ENCODE results near the gene CDCA5.

The CDCA5 gene

GRCh38 chr11:65110354-65110861 lies 26.6 kb upstream of the CDCA5 start:
- H3K36me3 ChIP-seq (ENCODE audit: control insufficient read depth, insufficient read depth, low read length, severe bottlenecking), result peaks cover 16% of the 10 kb centered on the region
- peaks cover 24% of the 10 kb centered on the region for H3K4me1 ChIP-seq (ENCODE audit: control insufficient read depth, insufficient read depth, low read length)
- H3K9ac ChIP-seq (ENCODE audit: low read length), result peak overlapping the region; percentile 57
- peak; percentile 93 for DNase-seq (ENCODE audit: low read depth)
- H3K9me3 ChIP-seq (ENCODE audit: control insufficient read depth, low read length), result no peaks in the 10 kb centered on the region
- H3K27me3 ChIP-seq (replicated peaks; ENCODE audit: control insufficient read depth, insufficient read depth, low read length), result no peaks in the 10 kb centered on the region
- H3K4me3 ChIP-seq (ENCODE audit: low read length), result peak overlapping the region; percentile 13

- Histone ChIP-seq H3K9ac (ENCODE audit: low read length) (no peak overlapping the region), H3K4me3 (ENCODE audit: low read length) (no peak overlapping the region), H3K9me3 (ENCODE audit: control insufficient read depth, low read length) (no peaks in the 10 kb centered on the region), H3K36me3 (ENCODE audit: control insufficient read depth, insufficient read depth, low read length, severe bottlenecking) (peaks cover 16% of the 10 kb centered on the region), H3K27me3 (replicated peaks; ENCODE audit: control insufficient read depth, insufficient read depth, low read length) (no peaks in the 10 kb centered on the region), H3K4me1 (ENCODE audit: control insufficient read depth, insufficient read depth, low read length) (peaks cover 29% of the 10 kb centered on the region)
- DNase-seq (ENCODE audit: low read depth), result no peak
Observed at GRCh38 chr11:65109231-65110198, 25.7 kb upstream of the CDCA5 start.

GRCh38 chr11:65108469-65109123 lies 24.8 kb upstream of the CDCA5 start:
- Histone ChIP-seq H3K4me1 (ENCODE audit: control insufficient read depth, insufficient read depth, low read length) (peaks cover 38% of the 10 kb centered on the region), H3K36me3 (ENCODE audit: control insufficient read depth, insufficient read depth, low read length, severe bottlenecking) (peaks cover 16% of the 10 kb centered on the region), H3K27me3 (replicated peaks; ENCODE audit: control insufficient read depth, insufficient read depth, low read length) (no peaks in the 10 kb centered on the region), H3K9ac (ENCODE audit: low read length) (no peak overlapping the region), H3K4me3 (ENCODE audit: low read length) (no peak overlapping the region), H3K9me3 (ENCODE audit: control insufficient read depth, low read length) (no peaks in the 10 kb centered on the region)
- no peak for DNase-seq (ENCODE audit: low read depth)

GRCh38 chr11:65107751-65108468 lies 24.1 kb upstream of the CDCA5 start:
- Histone ChIP-seq H3K9me3 (ENCODE audit: control insufficient read depth, low read length) (no peaks in the 10 kb centered on the region), H3K4me3 (ENCODE audit: low read length) (no peak overlapping the region), H3K27me3 (replicated peaks; ENCODE audit: control insufficient read depth, insufficient read depth, low read length) (no peaks in the 10 kb centered on the region), H3K4me1 (ENCODE audit: control insufficient read depth, insufficient read depth, low read length) (peaks cover 38% of the 10 kb centered on the region), H3K36me3 (ENCODE audit: control insufficient read depth, insufficient read depth, low read length, severe bottlenecking) (peaks cover 16% of the 10 kb centered on the region), H3K9ac (ENCODE audit: low read length) (no peak overlapping the region)
- no peak for DNase-seq (ENCODE audit: low read depth)

GRCh38 chr11:65107078-65107477 lies 23.2 kb upstream of the CDCA5 start:
- Histone ChIP-seq H3K9ac (ENCODE audit: low read length) (no peak overlapping the region), H3K4me1 (ENCODE audit: control insufficient read depth, insufficient read depth, low read length) (peaks cover 42% of the 10 kb centered on the region), H3K36me3 (ENCODE audit: control insufficient read depth, insufficient read depth, low read length, severe bottlenecking) (peaks cover 16% of the 10 kb centered on the region), H3K4me3 (ENCODE audit: low read length) (no peak overlapping the region), H3K9me3 (ENCODE audit: control insufficient read depth, low read length) (no peaks in the 10 kb centered on the region), H3K27me3 (replicated peaks; ENCODE audit: control insufficient read depth, insufficient read depth, low read length) (no peaks in the 10 kb centered on the region)
- no peak for DNase-seq (ENCODE audit: low read depth)

- Histone ChIP-seq H3K9ac (ENCODE audit: low read length) (peak overlapping the region; percentile 41), H3K4me3 (ENCODE audit: low read length) (no peak overlapping the region), H3K27me3 (replicated peaks; ENCODE audit: control insufficient read depth, insufficient read depth, low read length) (no peaks in the 10 kb centered on the region), H3K4me1 (ENCODE audit: control insufficient read depth, insufficient read depth, low read length) (peaks cover 45% of the 10 kb centered on the region), H3K36me3 (ENCODE audit: control insufficient read depth, insufficient read depth, low read length, severe bottlenecking) (peaks cover 15% of the 10 kb centered on the region), H3K9me3 (ENCODE audit: control insufficient read depth, low read length) (no peaks in the 10 kb centered on the region)
- DNase-seq (ENCODE audit: low read depth), result no peak
Observed at GRCh38 chr11:65104628-65105027, 20.8 kb upstream of the CDCA5 start.

GRCh38 chr11:65103476-65103875 lies 19.6 kb upstream of the CDCA5 start:
- Histone ChIP-seq H3K9me3 (ENCODE audit: control insufficient read depth, low read length) (no peaks in the 10 kb centered on the region), H3K4me1 (ENCODE audit: control insufficient read depth, insufficient read depth, low read length) (peaks cover 45% of the 10 kb centered on the region), H3K36me3 (ENCODE audit: control insufficient read depth, insufficient read depth, low read length, severe bottlenecking) (peaks cover 4% of the 10 kb centered on the region), H3K4me3 (ENCODE audit: low read length) (no peak overlapping the region), H3K27me3 (replicated peaks; ENCODE audit: control insufficient read depth, insufficient read depth, low read length) (no peaks in the 10 kb centered on the region), H3K9ac (ENCODE audit: low read length) (no peak overlapping the region)
- no peak for DNase-seq (ENCODE audit: low read depth)

GRCh38 chr11:65102142-65103095 lies 18.6 kb upstream of the CDCA5 start:
- DNase-seq (ENCODE audit: low read depth), result peak; percentile 36
- Histone ChIP-seq H3K4me1 (ENCODE audit: control insufficient read depth, insufficient read depth, low read length) (peaks cover 45% of the 10 kb centered on the region), H3K36me3 (ENCODE audit: control insufficient read depth, insufficient read depth, low read length, severe bottlenecking) (peaks cover under 1% of the 10 kb centered on the region), H3K9me3 (ENCODE audit: control insufficient read depth, low read length) (no peaks in the 10 kb centered on the region), H3K27me3 (replicated peaks; ENCODE audit: control insufficient read depth, insufficient read depth, low read length) (no peaks in the 10 kb centered on the region), H3K4me3 (ENCODE audit: low read length) (no peak overlapping the region), H3K9ac (ENCODE audit: low read length) (no peak overlapping the region)

- Histone ChIP-seq H3K27me3 (replicated peaks; ENCODE audit: control insufficient read depth, insufficient read depth, low read length) (no peaks in the 10 kb centered on the region), H3K9me3 (ENCODE audit: control insufficient read depth, low read length) (no peaks in the 10 kb centered on the region), H3K36me3 (ENCODE audit: control insufficient read depth, insufficient read depth, low read length, severe bottlenecking) (no peaks in the 10 kb centered on the region), H3K4me1 (ENCODE audit: control insufficient read depth, insufficient read depth, low read length) (peaks cover 53% of the 10 kb centered on the region), H3K4me3 (ENCODE audit: low read length) (peak overlapping the region; percentile 23), H3K9ac (ENCODE audit: low read length) (peak overlapping the region; percentile 66)
- DNase-seq (ENCODE audit: low read depth), result no peak
Observed at GRCh38 chr11:65100674-65101350, 17.0 kb upstream of the CDCA5 start.

- no peaks in the 10 kb centered on the region for H3K27me3 ChIP-seq (replicated peaks; ENCODE audit: control insufficient read depth, insufficient read depth, low read length)
- H3K4me3 ChIP-seq (ENCODE audit: low read length), result peak overlapping the region; percentile 85
- H3K9ac ChIP-seq (ENCODE audit: low read length), result peak overlapping the region; percentile 37
- H3K36me3 ChIP-seq (ENCODE audit: control insufficient read depth, insufficient read depth, low read length, severe bottlenecking), result no peaks in the 10 kb centered on the region
- H3K9me3 ChIP-seq (ENCODE audit: control insufficient read depth, low read length), result no peaks in the 10 kb centered on the region
- peaks cover 27% of the 10 kb centered on the region for H3K4me1 ChIP-seq (ENCODE audit: control insufficient read depth, insufficient read depth, low read length)
- no peak for DNase-seq (ENCODE audit: low read depth)
Observed at GRCh38 chr11:65096926-65097325, 13.1 kb upstream of the CDCA5 start.

Measured in adipocyte (in vitro differentiated cells).